Measurements from ENCODE around the gene RCOR3.
"Not testable (repeated sequence)": the region's sequence is repeated elsewhere in the genome, so short reads cannot be mapped to it uniquely, and the experiment has no call there.

The RCOR3 gene

GRCh38 chr1:211258756-211259637 is at the start of gene RCOR3:
TSS of gene RCOR3 (plus strand) at chr1:211259366. CDS start at chr1:211259561, 195 bp downstream.
- DNase-seq (ENCODE audit: insufficient read length, low spot score) (peak; percentile 54), FAIRE-seq (peak; percentile 78)

GRCh38 chr1:211210052-211210451 is 49.1 kb upstream of the RCOR3 start:
- FAIRE-seq, result no peak
- DNase-seq (ENCODE audit: insufficient read length, low spot score), result no peak

GRCh38 chr1:211210965-211211364 is 48.2 kb upstream of the RCOR3 start:
- DNase-seq (ENCODE audit: insufficient read length, low spot score), result no peak
- no peak for FAIRE-seq

- FAIRE-seq (no peak), DNase-seq (ENCODE audit: insufficient read length, low spot score) (no peak)
Measured at GRCh38 chr1:211213702-211214101, 45.5 kb upstream of the RCOR3 start.

GRCh38 chr1:211215577-211215976 is 43.6 kb upstream of the RCOR3 start:
- FAIRE-seq (no peak), DNase-seq (ENCODE audit: insufficient read length, low spot score) (no peak)

GRCh38 chr1:211217392-211217791 is 41.8 kb upstream of the RCOR3 start:
- FAIRE-seq (no peak), DNase-seq (ENCODE audit: insufficient read length, low spot score) (no peak)

- DNase-seq (ENCODE audit: insufficient read length, low spot score); FAIRE-seq: not testable (repeated sequence)
Measured at GRCh38 chr1:211222469-211223234, 36.5 kb upstream of the RCOR3 start.

- not testable (repeated sequence) for DNase-seq (ENCODE audit: insufficient read length, low spot score); FAIRE-seq
Measured at GRCh38 chr1:211228573-211229364, 30.4 kb upstream of the RCOR3 start.

GRCh38 chr1:211229365-211229759 is 29.8 kb upstream of the RCOR3 start:
- FAIRE-seq (no peak), DNase-seq (ENCODE audit: insufficient read length, low spot score) (no peak)

GRCh38 chr1:211231873-211232272 is 27.3 kb upstream of the RCOR3 start:
- no peak for DNase-seq (ENCODE audit: insufficient read length, low spot score)
- no peak for FAIRE-seq

- FAIRE-seq (no peak), DNase-seq (ENCODE audit: insufficient read length, low spot score) (no peak)
Measured at GRCh38 chr1:211236633-211237320, 22.4 kb upstream of the RCOR3 start.

GRCh38 chr1:211237579-211237978 is 21.6 kb upstream of the RCOR3 start:
- no peak for FAIRE-seq
- DNase-seq (ENCODE audit: insufficient read length, low spot score), result no peak

GRCh38 chr1:211240567-211240966 is 18.6 kb upstream of the RCOR3 start:
- not testable (repeated sequence) for DNase-seq (ENCODE audit: insufficient read length, low spot score); FAIRE-seq

- DNase-seq (ENCODE audit: insufficient read length, low spot score) (no peak), FAIRE-seq (no peak)
Measured at GRCh38 chr1:211241071-211241470, 18.1 kb upstream of the RCOR3 start.

GRCh38 chr1:211243639-211244038 is 15.5 kb upstream of the RCOR3 start:
- not testable (repeated sequence) for DNase-seq (ENCODE audit: insufficient read length, low spot score); FAIRE-seq

GRCh38 chr1:211246583-211246982 is 12.6 kb upstream of the RCOR3 start:
- DNase-seq (ENCODE audit: insufficient read length, low spot score); FAIRE-seq: not testable (repeated sequence)

GRCh38 chr1:211247921-211248320 is 11.2 kb upstream of the RCOR3 start:
- DNase-seq (ENCODE audit: insufficient read length, low spot score), result no peak
- no peak for FAIRE-seq

- DNase-seq (ENCODE audit: insufficient read length, low spot score); FAIRE-seq: not testable (repeated sequence)
Measured at GRCh38 chr1:211249611-211250010, 9.6 kb upstream of the RCOR3 start.

- DNase-seq (ENCODE audit: insufficient read length, low spot score), result no peak
Measured at GRCh38 chr1:211257826-211258225, 1.3 kb upstream of the RCOR3 start.

GRCh38 chr1:211258310-211258755 is 833 bp upstream of the RCOR3 start:
- DNase-seq (ENCODE audit: insufficient read length, low spot score) (peak; percentile 44), FAIRE-seq (peak; percentile 95)

More at GRCh38 chr1:211257826-211258225, 1.3 kb upstream of the RCOR3 start:
- peak; percentile 21 for FAIRE-seq

Data from GM19239 (cell line).